ENCODE results near the gene TC2N.
"Not testable (repeated sequence)": the region's sequence is repeated elsewhere in the genome, so short reads cannot be mapped to it uniquely, and the experiment has no call there.

TC2N gene

DNA sequence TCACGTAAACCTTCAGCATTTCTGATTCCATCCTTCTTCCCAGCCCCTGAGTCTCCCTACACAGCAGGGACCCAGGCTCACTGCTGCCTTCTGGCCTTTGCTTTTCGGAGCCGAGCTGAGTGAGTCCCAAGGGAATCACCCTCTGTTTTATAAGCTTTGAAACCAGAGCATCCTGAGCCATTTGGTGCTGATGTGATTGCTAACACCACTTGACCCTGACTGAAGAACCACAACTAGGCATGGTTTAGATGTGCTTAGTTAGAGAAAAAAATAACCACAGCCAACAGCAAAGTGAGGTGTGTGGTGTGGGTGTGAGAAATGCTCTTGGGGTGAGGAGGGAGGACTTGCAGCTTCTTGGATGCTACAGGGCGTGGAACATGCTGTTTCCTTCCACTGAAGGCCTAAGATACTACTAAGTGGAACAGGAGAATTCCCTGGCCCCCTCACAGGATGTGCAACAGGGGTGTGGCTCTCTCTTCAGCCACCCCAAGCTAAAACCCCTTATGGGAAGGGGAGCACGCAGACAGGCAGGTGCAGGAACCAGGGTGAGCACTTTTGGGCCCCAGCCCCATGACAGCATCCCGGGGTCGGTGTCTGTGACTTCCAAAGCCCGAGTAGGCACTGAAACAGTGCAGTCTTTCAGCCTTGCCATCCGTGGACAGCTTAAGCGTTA lies at the start of gene TC2N:
TC2N (minus strand) TSS at position 221 of the 673 bp plus-strand sequence. CDS start 53,767 bp downstream, outside the sequence.
- peak in 1 of 3 experiments; percentile 60 for DNase-seq

DNA sequence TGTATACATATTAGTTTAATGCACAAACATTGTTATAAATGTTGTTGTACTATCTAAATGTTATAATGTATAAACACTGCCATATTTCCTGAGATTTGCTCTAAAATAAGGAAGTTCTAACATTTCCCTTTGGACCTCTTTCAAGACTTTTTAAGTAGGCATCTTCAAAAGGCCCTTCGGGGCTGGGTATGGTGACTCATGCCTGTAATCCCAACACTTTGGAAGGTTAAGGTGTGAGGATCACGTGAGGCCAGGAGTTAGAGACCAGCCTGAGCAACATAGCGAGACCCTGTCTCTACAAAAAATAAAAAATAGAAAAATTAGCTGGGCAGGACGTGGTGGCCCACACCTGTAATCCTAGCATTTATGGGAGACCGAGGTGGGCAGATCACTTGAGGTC lies 44.7 kb upstream of the TC2N start:
- DNase-seq: no peak

DNA sequence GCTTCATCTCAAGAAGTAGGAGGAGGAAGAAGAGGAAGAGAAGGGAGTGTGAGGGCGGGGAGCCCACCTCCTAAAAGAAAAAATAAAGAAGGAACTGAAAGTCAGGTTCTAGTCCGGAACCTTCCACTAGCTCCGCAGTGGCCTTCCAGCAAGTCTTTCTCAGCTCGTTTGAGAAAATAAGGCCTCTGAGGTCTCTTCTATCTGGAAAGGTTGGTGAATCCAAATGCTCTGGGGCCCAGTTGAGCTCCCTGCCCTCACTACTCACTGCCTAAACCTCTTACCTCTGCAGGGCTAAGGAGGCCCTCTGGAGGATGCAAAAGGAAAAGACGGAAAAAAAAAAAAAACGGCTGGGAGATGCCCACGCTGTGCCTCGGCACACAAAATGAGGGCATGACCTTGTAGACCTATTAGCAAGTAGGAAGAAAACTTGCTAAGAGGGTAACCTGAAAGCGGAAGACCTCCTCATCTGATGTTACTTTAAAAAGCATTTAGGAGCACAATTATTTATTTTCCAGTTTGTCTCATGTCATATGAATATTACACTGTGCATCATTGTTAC lies 44.2 kb upstream of the TC2N start:
- peak in 2 of 3 experiments; percentile 36 to 56 for DNase-seq

DNA sequence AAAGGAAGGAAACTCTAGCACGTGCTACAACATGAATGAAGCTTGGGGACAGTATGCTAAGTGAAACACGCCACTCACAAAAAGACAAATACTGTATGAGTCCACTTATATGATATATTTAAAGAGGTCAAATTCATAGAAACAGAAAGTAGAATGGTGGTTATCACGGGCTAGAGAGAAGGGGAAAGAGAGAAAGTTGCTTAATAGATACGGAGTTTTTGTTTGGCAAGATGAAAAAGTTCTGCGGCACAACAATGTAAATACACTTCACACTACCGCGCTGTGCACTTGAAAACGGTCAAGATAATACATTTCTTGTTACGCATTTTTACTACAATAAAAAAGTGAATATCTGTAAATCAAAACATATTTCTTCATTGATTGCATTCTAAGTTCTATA lies 42.9 kb upstream of the TC2N start:
- DNase-seq: no peak

DNA sequence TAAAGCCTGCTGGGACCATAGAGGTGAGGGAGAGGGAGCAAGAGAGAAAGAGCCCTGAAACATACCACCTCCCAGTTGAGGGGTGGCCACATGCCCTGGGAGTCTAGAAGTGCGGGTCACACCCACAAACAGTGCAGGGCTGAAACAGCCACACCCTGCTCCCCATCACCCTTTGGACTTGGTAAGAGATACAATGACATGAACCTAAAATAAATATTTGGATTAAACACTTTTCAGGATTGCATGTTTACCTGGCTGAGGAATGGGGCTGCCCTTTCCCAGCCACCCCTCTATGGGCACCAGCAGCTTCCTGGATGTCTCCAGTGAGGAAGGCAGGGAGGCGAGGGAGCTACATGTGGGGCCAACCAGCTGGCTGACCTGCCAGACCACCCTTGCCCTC lies 39.0 kb upstream of the TC2N start:
- DNase-seq: no peak

DNA sequence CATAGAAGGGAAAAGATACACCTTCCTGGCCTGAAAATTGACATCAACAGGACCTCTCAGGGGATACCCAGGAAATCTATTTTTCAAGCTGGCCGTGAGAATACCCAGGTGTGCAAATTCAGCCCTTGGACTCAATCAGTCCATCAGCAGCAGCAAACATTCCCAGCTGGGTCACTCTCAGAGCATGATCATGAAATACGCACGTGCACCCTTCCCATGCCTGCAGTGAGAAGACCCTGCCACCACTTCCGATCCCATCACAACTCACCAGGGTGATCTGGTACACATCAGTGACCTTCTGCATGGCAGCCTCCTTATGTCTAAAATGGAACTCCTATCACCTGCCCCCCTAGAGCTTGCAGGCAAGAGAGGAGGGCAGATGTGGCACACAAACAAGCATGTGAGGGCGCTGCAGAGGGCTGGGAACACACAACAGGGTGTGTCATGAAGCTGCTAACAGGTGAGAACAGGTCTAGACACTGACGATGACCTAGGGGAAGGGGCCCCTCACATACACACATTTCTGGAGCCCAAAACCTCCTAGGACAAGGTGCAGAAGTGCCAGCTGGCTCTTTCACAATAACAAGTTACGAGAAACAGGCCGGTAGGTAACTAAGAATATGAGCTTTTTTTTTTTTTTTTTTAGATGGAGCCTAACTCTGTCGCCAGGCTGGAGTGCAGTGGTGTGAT lies 37.8 kb upstream of the TC2N start:
- no peak for DNase-seq

DNA sequence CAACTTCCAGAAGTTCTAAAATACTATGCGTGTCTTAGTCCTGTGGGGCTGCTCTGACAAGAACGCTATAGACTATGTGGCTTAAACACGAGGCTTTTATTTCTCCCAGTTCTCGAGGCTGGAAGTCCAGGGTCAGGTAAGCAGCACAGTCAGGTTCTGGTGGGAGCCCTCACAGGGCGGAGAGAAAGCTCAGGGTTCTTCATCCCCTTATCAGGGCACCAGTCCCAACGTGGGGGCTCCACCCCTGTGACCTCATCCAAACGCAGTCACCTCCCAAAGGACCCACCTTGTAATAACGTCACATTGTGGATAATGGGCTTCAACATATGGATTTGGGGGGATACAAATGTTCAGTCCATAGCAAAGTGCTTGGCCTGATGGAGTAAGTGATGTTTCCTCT lies 37.1 kb upstream of the TC2N start:
- no peak for DNase-seq

DNA sequence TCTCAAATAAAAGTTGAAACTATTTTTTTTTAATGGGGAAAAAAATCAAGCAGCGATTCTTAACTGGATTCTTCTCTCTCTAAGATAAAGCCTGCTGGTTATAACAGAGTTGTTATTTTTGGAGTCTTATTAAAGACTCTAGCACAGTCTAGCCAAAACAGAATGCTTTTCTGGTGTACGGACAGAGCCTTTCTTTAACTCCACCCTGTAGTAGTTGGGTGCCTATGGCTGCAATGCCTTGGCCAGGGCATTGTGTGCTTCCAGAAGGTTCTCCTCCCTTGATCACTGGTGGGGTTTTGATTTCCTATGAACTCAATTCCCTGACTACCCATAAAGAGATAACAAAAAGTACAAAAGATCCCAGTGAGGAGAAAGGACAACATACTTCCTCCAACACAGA lies 35.7 kb upstream of the TC2N start:
- no peak for DNase-seq

DNA sequence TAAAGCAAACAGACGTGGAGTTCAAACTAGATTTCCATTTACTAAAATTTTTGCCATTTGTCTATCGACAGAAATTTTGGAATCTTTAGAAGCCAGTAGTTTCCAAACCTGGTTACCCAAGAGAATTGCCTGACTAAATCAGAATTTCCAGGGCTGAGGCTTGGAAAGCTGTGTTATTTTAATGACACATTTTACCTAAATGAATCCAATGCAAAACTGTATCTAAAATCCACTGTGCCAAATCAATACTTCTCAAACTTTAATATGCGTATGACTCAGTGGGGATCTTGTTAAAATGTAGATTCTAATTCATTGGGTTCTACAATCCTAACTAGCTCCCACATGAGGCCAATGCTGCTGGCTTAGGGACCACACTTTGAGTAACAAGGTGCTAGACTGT lies 35.0 kb upstream of the TC2N start:
- DNase-seq: no peak

DNA sequence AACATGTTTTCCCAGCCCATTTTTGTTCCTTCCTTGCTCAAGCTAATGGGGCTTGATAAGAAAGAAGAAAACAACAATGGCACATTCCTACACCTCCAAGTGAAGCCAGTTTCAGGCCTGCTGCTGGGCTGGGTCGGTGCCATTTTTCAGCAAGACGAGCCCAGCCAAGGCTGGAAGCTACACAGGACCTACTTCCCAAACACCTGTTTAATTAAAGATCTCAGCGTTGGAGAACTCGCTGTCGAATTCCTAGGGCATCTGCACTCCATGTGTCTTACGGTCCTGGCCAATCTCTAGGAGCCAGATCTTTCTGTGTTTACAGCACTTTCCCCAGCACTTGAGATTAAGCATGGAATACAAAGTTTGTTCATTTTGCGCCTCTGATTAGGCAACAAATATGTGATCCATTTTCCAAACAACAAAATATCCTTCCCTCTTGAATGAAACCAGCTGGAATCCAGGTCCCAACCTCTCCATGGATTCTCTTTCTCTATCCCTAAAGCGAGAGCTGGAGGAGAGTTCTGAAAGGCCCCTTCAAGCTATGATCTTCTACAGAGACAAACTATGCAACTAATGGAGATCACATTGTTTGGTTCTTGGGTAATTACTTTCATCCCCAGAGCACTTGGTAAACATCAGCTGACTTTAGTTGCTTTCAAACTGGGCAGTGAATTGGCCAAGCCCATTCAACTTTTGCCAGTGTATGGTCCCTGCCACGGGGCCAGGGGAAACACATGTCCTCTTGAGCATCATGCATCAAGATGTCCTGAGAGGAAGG lies 34.3 kb upstream of the TC2N start:
- DNase-seq: no peak

DNA sequence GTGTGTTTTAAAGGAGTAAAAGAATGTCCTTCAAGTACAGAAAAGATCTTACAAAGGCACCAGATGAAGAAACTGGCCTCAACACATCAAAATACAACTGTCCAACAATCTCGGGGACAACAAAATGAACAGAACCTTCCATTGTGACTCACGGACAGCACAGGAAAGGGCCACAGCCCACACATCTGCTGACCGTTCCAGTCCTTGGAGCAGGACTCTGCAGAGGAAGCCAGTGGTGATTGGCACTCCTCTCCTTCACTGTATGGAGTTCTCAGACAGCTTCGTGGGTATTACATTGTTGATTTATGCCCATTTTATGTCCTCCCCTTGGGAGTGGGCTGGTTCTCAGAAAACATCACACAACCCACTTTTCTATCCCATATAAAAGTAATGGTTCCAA lies 32.5 kb upstream of the TC2N start:
- no peak for DNase-seq

DNA sequence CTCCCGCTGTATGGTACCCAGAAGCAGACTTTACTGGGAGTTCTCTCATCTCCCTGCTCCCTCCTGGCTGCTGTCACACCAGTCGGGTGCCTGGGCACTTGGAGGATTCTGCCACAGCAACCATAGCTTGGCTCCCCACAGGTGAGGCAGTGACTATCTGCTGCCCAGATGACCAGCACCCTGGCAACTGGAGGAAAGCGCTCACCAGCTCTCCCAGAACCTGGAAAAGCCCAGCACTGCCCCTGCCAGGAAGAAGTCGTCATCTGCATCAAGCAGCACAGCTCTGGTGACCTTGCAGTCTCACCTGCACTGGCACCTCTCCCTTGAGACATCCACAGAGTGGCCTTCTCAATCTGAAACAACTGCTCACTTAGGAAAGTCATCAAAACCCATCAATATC lies 31.9 kb upstream of the TC2N start:
- peak in 2 of 3 experiments; percentile 15 to 56 for DNase-seq

DNA sequence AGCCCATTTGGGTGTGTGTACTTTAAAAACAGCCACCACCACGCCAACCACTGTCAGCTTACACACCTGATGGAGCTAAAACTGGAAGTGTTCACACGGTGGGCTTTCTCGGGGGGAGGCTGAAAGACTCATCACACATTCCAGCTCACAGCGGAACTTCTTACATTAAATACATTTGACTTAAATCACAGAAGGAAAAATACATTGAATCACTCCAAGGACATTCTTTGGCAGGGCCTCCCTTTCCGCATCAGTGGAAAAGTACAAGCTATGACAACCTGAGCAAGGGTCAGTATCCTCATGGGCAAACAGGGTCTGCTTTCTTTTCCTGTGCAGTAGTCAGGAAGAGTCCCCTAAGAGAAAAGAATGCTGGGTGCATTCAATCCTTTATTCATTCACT lies 31.0 kb upstream of the TC2N start:
- no peak for DNase-seq

DNA sequence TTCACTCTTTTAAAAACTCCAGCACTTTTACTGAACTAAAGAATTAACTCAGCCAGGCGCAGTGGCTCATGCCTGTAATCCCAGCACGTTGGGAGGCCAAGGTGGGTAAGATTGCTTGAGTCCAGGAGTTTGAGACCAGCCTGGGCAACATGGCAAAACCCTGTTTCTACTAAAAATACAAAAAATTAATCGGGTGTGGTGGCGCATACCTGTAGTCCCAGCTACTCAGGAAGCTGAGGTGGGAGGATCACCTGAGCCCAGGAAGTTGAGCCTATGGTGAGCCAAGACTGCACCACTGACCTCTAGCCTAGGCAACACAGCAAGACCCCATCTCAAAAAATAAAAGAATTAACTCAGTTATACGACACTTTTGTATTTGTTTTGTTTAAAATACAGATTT lies 30.4 kb upstream of the TC2N start:
- DNase-seq: not testable (repeated sequence)

DNA sequence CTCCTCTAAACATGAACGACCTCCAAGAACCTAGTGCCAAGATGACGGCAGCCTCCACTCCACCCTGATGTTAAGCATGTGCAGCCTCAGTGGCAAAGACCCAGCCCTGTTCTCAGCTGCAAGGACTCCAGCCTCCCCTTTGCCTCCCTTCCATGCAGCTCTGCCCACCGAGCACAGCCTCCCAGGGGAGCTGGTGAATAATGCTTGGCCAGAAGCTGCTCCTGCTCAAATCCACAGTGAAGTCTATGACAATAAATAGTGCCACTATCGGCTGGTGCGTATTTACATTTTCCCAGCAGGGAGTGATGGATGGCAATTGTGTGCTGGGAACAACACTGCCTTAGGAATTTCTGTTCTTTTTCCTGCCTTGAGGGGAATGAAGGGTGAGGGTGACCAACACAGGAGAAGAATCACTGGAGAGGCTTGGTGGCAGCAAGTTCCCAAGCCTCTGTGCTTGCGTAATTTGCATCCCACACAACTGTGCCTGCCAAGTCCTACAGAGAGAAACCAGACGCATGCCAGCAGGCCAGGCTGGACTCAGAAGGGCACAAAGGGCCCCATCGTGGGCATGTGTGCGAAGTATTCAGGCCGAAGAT lies 29.9 kb upstream of the TC2N start:
- peak in 1 of 3 experiments; percentile 39 for DNase-seq

DNA sequence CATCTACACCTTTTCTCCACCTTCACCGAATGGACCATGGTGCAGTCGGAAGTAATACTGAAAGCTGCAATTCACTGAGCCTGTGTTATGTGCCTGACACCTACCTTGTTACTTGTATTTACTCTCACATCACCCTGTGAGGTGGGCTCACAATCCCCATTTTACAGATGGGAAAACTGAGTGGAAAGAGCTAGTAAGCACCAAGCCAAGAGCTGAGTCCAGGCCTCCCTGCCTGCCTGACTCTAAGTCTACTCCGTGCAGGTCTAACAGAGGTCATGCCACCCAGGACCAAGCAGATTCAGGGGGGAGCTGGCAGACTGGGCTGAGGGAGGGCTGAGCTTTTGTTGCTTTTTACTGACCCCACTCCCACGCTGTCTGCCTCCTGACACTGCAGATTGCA lies 29.1 kb upstream of the TC2N start:
- no peak for DNase-seq

DNA sequence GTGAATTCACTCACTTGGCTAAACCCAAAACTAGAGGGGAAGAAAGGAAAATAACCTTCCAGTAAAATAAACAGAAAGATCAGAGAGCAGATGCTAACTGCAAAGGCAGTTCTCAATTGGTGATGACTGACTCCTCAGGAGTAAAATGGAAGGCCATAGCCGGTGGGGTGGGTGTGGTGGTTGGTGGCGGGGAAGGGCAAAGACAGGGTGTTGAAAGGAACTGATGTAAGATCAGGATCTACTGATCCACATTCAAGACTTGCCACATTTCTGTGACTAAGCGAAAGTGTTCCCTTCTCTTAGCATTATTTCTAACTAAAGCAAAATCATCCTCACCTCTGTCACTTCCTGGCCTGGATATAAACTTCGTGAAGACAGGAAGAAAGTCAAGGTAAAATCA lies 26.3 kb upstream of the TC2N start:
- no peak for DNase-seq

DNA sequence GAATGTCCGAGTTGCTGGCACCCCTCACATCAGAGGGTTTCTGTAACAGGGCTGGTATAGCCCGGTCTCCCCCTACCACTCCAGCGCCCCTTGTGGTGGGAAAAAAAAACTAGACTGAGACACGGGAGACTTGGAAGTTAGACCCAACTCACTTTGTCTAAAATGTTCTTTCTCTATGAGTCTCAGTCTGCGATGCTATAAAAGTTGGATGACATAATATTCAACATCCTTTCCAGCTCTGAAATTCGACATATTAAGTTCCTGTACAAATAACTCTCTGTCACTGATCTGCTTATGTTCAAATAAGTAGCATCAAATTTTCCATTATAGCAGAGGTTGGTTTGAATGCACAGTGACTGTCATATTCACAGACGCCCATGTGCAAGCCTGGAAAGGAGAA lies 25.7 kb upstream of the TC2N start:
- peak; percentile 7 to 27 (median 13) for DNase-seq

DNA sequence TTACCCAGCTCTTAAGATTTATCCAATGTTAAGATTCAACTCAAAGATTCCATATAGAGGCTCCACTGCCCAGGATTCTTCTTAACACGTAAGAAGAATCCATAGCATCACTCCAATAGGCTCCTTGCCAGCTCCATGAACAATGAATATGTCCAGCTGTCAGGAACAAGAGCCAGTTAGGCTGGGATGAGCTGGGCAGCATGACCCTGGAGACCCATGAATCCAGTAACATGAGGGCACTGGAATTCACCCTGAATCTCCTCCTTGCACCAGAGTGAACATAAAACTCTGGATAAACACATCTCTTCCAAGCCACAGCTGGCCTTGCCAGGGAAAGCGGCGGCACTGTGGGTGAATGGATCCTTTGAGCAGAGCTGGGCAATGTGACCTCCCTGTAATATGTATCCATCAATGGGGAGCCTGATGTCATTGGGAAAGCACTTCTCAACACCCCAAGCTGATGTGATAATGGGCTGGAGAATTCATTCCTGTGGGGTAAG lies 24.4 kb upstream of the TC2N start:
- no peak for DNase-seq

DNA sequence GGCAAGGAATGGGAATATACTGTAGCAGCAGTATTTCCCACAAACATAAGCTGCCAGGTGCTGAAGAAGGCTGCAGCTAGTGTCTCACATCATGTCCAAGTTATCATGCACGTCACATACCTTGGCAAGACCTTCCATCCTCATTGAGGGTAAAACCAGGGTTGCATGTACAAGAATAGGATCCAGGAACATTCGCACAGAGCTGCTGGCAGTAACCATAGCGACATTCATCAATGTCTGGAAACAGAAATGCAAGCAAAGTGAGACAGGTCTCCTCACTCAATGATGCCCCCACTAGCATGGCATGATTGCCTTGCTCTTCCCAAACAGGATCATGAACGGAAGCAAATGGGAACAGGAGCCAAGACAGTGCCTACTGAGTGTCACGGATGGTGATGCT lies 23.8 kb upstream of the TC2N start:
- no peak for DNase-seq

DNA sequence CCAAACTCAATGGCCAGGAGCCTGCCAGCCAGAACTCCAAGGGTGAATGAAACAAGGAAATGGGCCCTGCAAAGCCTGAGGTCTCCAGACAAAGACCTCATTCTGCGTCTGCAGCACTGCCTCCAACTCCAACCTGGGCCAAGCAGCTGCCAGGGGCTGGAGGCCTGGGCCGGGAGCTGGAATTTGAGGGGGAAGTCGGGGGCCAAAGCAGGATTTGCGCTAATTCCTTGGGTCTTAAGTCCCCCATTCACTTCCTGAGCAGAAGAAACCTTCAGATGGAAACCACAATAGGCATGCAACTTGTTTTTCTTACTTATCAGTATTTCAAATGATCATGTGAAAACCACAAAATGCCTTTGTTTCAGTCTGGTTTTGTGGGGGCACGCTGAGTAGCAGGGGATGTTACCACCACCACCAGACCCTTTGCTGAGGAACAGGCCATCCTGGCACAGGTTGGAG lies 23.0 kb upstream of the TC2N start:
- DNase-seq: no peak

DNA sequence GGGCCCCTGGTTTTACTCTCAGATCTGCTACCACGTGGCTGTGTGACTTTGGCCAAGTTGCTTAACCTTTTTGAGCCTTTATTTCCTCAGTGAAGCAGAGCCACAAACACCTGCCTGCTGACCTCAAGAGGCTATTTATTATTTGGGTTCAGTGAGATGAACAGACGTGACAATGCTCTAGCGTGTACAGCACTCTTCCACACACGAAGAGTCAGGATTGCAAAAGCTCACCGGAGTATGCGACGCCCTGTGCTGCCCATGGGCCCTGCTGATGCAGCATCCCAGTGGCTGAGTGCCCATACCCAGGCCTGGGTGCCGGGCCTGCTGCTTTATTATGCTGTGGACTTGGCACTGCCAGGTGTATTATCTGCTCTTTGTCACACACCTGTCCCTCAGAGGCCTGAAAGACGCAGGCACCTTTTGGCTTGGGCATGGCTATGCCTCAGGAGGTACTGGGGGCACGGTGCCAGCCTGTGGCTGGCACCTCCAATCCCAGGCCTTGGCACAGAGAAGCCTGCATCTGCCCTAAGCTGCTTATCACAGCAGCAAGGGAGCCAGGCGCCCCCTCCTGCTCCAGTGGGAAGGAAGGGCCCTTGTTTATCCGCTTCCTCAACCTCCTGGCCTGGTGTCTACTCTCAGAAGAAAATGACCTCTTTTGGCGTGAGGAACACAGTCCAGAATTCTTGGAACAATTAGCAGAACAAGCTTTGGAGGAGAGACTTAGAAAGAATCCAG lies 22.3 kb upstream of the TC2N start:
- DNase-seq: no peak
